ENCODE data around the gene RPGR. TPM values are rescaled to one million over a fixed set of nuclear protein-coding genes. Genes with fewer than 3 reads are reported as not detected.

Gene RPGR
- total and polyA plus RNA-seq, 9 of the 15 experiments (the other 6 are each of a cell fraction or from before 2014, with no cell fraction given): 2.1 to 7.9 (median 5.7) TPM

- TF ChIP-seq MGA (IDR thresholded peaks at IDR 0.05) (no peak), MCM2 (IDR thresholded peaks at IDR 0.05; ENCODE audit: low read depth) (no peak), POLR3A (IDR thresholded peaks at IDR 0.05; ENCODE audit: borderline replicate concordance, extremely low read depth, insufficient read depth, insufficient read length) (no peak), MIER1 (IDR thresholded peaks at IDR 0.05; ENCODE audit: low read depth) (no peak), VEZF1 (CRISPR knock-in tag; IDR thresholded peaks at IDR 0.05) (no peak), EZH2 (IDR thresholded peaks at IDR 0.05; ENCODE audit: borderline replicate concordance, low read depth, low read length) (no peak), TFAP4 (CRISPR knock-in tag; IDR thresholded peaks at IDR 0.05; ENCODE audit: borderline replicate concordance) (no peak)
These were observed 105.8 kb downstream of the RPGR start (continued) for GRCh38 chrX:38221391-38221929.
